Tibial artery (tissue), 4 donors: Measurements from ENCODE around the gene PLTP.

ENCODE experiments used
- DNase-seq, 2 donors: peaks; one replicate each; pipeline ENCODE4 v3.0.0-alpha.2; 2019
- H3K27ac ChIP-seq, 2 donors: fragments of 200-600 bp; sonication (generic) in 1 of 2; 1 replicate in 1 of 2; 2 replicates in 1 of 2; pipeline ENCODE4 v1.5.1; 2018 to 2019; ENCODE audit warnings: mild to moderate bottlenecking in 1 of 2
- H3K27me3 ChIP-seq, 2 donors: fragments of 200-600 bp; sonication (generic) in 1 of 2; one replicate each; pipeline versions ENCODE4 v1.5.1 to v1.6.0; 2016 to 2019
- H3K36me3 ChIP-seq, 3 donors: fragments of 200-600 bp; sonication (generic) in 2 of 3; one replicate each; pipeline ENCODE4 v1.5.1; 2016 to 2019; ENCODE audit warnings: mild to moderate bottlenecking in 2 of 3
- H3K4me1 ChIP-seq, 4 donors: fragments of 200-600 bp; sonication (generic) in 2 of 4; 1 replicate in 3 of 4; 2 replicates in 1 of 4; pipeline ENCODE4 v1.5.1; 2016 to 2019
- H3K4me3 ChIP-seq, 2 donors: fragments of 200-600 bp; sonication (generic) in 1 of 2; 1 replicate in 1 of 2; 2 replicates in 1 of 2; pipeline ENCODE4 v1.5.1; 2018 to 2019; ENCODE audit warnings: mild to moderate bottlenecking in 2 of 2
- H3K9me3 ChIP-seq, 3 donors: fragments of 200-600 bp; sonication (generic) in 1 of 3; one replicate each; pipeline ENCODE4 v1.5.1; 2016 to 2019
- CTCF ChIP-seq, 2 experiments: fragments of 200-600 bp in 1 of 2; fragments of 450-650 bp in 1 of 2; IDR thresholded peaks; one replicate each; pipeline ENCODE4 v1.5.1; 2017 to 2019; ENCODE audit warnings: antibody characterized with exemption in 2 of 2, mild to moderate bottlenecking in 1 of 2, moderate library complexity in 1 of 2
- intact Hi-C: fragments of 100-400 bp; cut with DNase I; formaldehyde crosslinking; loops from one replicate; pipeline ENCODE4 v1.15.0; 2023; ENCODE audit warnings: low total_unique reads

The PLTP gene

GRCh38 chr20:45926731-45927070 is 14.7 kb upstream of the PLTP start:
- Histone ChIP-seq H3K9me3 (no peaks in the 10 kb centered on the region), H3K27me3 (peaks cover 0 to 1% of the 10 kb centered on the region in 2 donors), H3K36me3 (no peaks in the 10 kb centered on the region), H3K4me1 (peaks cover 0 to 17% (median 9%) of the 10 kb centered on the region in 4 donors), H3K4me3 (no peak overlapping the region), H3K27ac (no peak overlapping the region)
- intact Hi-C loops = no loop called here
- TF ChIP-seq CTCF (IDR thresholded peaks at IDR 0.05) = no peak
- DNase-seq = no peak

GRCh38 chr20:45925821-45926506 is 14.0 kb upstream of the PLTP start:
- no peak overlapping the region for H3K27ac ChIP-seq
- H3K9me3 ChIP-seq = no peaks in the 10 kb centered on the region
- H3K36me3 ChIP-seq = no peaks in the 10 kb centered on the region
- H3K4me1 ChIP-seq = peaks cover 0 to 17% (median 9%) of the 10 kb centered on the region in 4 donors
- H3K27me3 ChIP-seq = peaks cover 0 to 8% of the 10 kb centered on the region in 2 donors
- intact Hi-C loops = no loop called here
- no peak for TF ChIP-seq CTCF (IDR thresholded peaks at IDR 0.05)
- no peak overlapping the region for H3K4me3 ChIP-seq
- no peak for DNase-seq

- peak overlapping the region; percentile 23 to 57 for H3K27ac ChIP-seq
- no peak for TF ChIP-seq CTCF (IDR thresholded peaks at IDR 0.05)
- peak in 1 of 2 donors; percentile 62 for DNase-seq
- H3K9me3 ChIP-seq = no peaks in the 10 kb centered on the region
- peaks cover 0 to 25% (median 12%) of the 10 kb centered on the region in 4 donors for H3K4me1 ChIP-seq
- intact Hi-C loops = no loop called here
- no peaks in the 10 kb centered on the region for H3K36me3 ChIP-seq
- H3K27me3 ChIP-seq = peaks cover 0 to 9% of the 10 kb centered on the region in 2 donors
- no peak overlapping the region for H3K4me3 ChIP-seq
Observed at GRCh38 chr20:45924391-45925261, 12.7 kb upstream of the PLTP start.

GRCh38 chr20:45921337-45922189 is 9.6 kb upstream of the PLTP start:
- no peak overlapping the region for H3K27ac ChIP-seq
- no peak for TF ChIP-seq CTCF (IDR thresholded peaks at IDR 0.05)
- H3K36me3 ChIP-seq = no peaks in the 10 kb centered on the region
- no peaks in the 10 kb centered on the region for H3K9me3 ChIP-seq
- H3K4me1 ChIP-seq = peaks cover 0 to 45% (median 14%) of the 10 kb centered on the region in 4 donors
- peaks cover 0 to 12% of the 10 kb centered on the region in 2 donors for H3K27me3 ChIP-seq
- H3K4me3 ChIP-seq = no peak overlapping the region
- intact Hi-C loops = no loop called here
- DNase-seq = no peak
